Liver (tissue), 3 donors: ENCODE data around the gene GPATCH2.

Experiments used
- CTCF ChIP-seq: fragments of 150-350 bp; IDR thresholded peaks from 2 replicates; pipeline ENCODE4 v1.5.1; 2017; ENCODE audit warnings: improper control_type of control experiment, low read depth, low read length; ENCODE audit not compliant: missing input control
- HNF4G ChIP-seq: IDR thresholded peaks from 2 replicates; pipeline ENCODE4 v1.6.1; 2016; ENCODE audit warnings: antibody characterized with exemption
- JUND ChIP-seq, 2 donors: IDR thresholded peaks; 2 replicates each; pipeline ENCODE4 v1.6.1; 2016; ENCODE audit warnings: antibody characterized with exemption in 2 of 2
- donor health status: healthy.
- donor health status: healthy.

DNA sequence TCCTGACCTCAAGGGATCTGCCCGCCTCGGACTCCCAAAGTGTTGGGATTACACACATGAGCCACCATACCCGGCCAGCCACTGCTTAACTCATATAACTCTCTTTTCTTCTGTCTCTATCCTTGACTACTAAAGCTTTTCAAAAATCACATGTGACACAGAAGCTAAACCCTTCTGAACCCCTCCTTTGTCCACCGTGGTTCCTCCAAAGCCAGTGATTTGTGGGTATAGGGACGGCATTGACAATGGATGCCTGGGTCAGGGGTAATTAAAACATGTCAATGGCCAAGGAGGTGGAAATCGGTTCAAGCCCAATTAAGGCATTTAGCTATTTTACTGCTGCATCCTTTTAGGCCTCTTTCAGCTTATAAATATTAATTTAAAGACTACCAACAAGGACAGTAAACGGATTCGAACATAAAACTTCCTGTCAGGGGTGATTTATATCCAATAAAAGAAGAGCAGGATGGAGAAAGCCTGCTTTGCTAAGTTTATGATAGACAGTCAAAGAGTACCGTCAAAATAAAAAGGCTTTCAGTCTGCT lies 242.3 kb downstream of the GPATCH2 start:
- TF ChIP-seq CTCF = no peak
- no peak for TF ChIP-seq HNF4G
- no peak for TF ChIP-seq JUND (IDR thresholded peaks at IDR 0.05)
